Subcutaneous adipose tissue (tissue), 4 donors: ENCODE measurements around the gene GRXCR2. TPM values are rescaled to one million over a fixed set of nuclear protein-coding genes. Genes with fewer than 3 reads are reported as not detected.

Experiments
- CTCF ChIP-seq: fragments of 450-650 bp; IDR thresholded peaks from one replicate; pipeline ENCODE4 v1.5.1; 2016; ENCODE audit warnings: low read depth, mild to moderate bottlenecking, control low read depth, antibody characterized with exemption, moderate library complexity
- total RNA-seq, 4 donors: library from RNA; depleted of rRNA; stranded (reverse); fragments of >200 nt; gene quantifications; one replicate each; pipeline ENCODE4 v1.1.0, GENCODE V29; 2016

The GRXCR2 gene
- total RNA-seq, 4 donors from 2014 or later, result not detected

GRCh38 chr5:145834917-145835847 is 37.6 kb downstream of the GRXCR2 start, which contains the start of gene PRELID2:
Gene PRELID2, minus strand, starts transcription at chr5:145835342. Its CDS starts 91 bp downstream, at chr5:145835251.
- TF ChIP-seq CTCF, result no peak

GRCh38 chr5:145834554-145834916 is 38.3 kb downstream of the GRXCR2 start:
- TF ChIP-seq CTCF, result no peak

- TF ChIP-seq CTCF, result no peak
Measured at GRCh38 chr5:145833631-145834200, 39.1 kb downstream of the GRXCR2 start.

- TF ChIP-seq CTCF, result no peak
Measured at GRCh38 chr5:145830594-145830993, 42.2 kb downstream of the GRXCR2 start.

GRCh38 chr5:145829708-145830361 is 43.0 kb downstream of the GRXCR2 start:
- no peak for TF ChIP-seq CTCF

- TF ChIP-seq CTCF, result no peak
Measured at GRCh38 chr5:145826895-145827674, 45.7 kb downstream of the GRXCR2 start.
